Activated T-helper 17 cell treated with anti-CD3 and anti-CD28 coated beads, Interleukin-2, amount 50 U/mL, for 72 hours (primary cell): Measurements from ENCODE around the gene CTAGE6. TPM values are rescaled to one million over a fixed set of nuclear protein-coding genes. Genes with fewer than 3 reads are reported as not detected.
"Not testable (repeated sequence)": the region's sequence is repeated elsewhere in the genome, so short reads cannot be mapped to it uniquely, and the experiment has no call there.

ENCODE experiments used
- ATAC-seq: fragments of 150-1000 bp; cut with Tn5 transposase; replicated peaks from 2 replicates; pipeline ENCODE4 v1.10.0; 2021; ENCODE audit warnings: mild to moderate bottlenecking, moderate library complexity
- H3K27ac Mint-ChIP-seq: one replicate; pipeline ENCODE4 v1.8.0; 2022; ENCODE audit warnings: mixed read lengths
- H3K27me3 Mint-ChIP-seq: one replicate; pipeline ENCODE4 v1.8.0; 2022; ENCODE audit warnings: mixed read lengths
- H3K36me3 Mint-ChIP-seq: one replicate; pipeline ENCODE4 v1.8.0; 2022; ENCODE audit warnings: low read depth, mild to moderate bottlenecking, mixed read lengths
- H3K4me1 Mint-ChIP-seq: one replicate; pipeline ENCODE4 v1.8.0; 2022; ENCODE audit warnings: mixed read lengths
- H3K4me3 Mint-ChIP-seq: one replicate; pipeline ENCODE4 v1.8.0; 2022; ENCODE audit warnings: mild to moderate bottlenecking, mixed read lengths
- H3K9me3 Mint-ChIP-seq: one replicate; pipeline ENCODE4 v1.8.0; 2022; ENCODE audit warnings: mixed read lengths
- total RNA-seq, 2 donors: library from RNA; stranded (reverse); gene quantifications; one replicate each; pipeline ENCODE4 v1.2.3, GENCODE V29; 2022

CTAGE6 gene
- total RNA-seq, 2 donors from 2014 or later = 2.3 to 10.0 TPM

DNA sequence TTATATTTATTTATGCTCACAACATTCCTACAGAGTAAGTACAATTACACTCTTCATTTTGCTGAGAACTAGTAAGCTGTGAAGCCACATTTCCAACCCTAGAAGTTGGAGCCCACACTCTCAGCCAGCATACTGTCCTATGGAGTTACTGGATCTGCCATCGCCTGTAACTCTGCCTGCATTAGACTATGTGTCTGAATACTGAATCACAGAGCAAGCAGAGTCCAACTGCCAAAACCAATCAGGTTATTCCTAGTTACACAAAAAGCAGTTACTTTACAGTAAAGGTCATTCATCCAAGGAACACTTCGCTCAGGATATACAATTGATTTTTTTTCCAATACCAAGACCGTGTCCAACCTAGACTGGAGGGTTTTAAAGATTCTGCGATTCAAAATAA is 21.5 kb downstream of the CTAGE6 start:
- Mint-ChIP-seq H3K4me3 (no peak overlapping the region), H3K27ac (no peak overlapping the region), H3K4me1 (peaks cover 39% of the 10 kb centered on the region), H3K27me3 (no peaks in the 10 kb centered on the region), H3K9me3 (no peaks in the 10 kb centered on the region), H3K36me3 (peaks cover 36% of the 10 kb centered on the region)
- no peak for ATAC-seq

DNA sequence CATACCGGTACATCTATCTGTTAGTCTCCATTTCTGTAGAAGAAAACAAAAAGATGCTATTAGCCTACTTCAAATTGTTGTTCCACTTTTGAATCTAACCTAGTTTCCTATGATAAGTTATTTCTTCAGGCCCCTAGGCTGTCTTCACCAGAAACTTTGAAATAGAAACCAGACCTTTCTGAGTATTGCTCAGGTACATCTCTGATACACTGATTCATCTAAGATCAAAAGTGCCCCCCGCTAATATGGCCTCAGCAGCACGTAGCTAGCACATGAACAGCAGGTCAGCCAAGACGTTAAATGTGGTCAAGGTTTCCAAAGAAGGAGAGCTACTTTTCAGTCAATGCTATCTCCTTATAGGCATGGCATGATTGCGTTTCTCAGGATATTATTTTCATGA is 23.6 kb downstream of the CTAGE6 start:
- peak; percentile 86 for ATAC-seq
- no peaks in the 10 kb centered on the region for H3K9me3 Mint-ChIP-seq
- peak overlapping the region; percentile 46 for H3K4me3 Mint-ChIP-seq
- H3K27ac Mint-ChIP-seq = peak overlapping the region; percentile 80
- peaks cover 57% of the 10 kb centered on the region for H3K36me3 Mint-ChIP-seq
- H3K4me1 Mint-ChIP-seq = peaks cover 45% of the 10 kb centered on the region
- H3K27me3 Mint-ChIP-seq = no peaks in the 10 kb centered on the region

DNA sequence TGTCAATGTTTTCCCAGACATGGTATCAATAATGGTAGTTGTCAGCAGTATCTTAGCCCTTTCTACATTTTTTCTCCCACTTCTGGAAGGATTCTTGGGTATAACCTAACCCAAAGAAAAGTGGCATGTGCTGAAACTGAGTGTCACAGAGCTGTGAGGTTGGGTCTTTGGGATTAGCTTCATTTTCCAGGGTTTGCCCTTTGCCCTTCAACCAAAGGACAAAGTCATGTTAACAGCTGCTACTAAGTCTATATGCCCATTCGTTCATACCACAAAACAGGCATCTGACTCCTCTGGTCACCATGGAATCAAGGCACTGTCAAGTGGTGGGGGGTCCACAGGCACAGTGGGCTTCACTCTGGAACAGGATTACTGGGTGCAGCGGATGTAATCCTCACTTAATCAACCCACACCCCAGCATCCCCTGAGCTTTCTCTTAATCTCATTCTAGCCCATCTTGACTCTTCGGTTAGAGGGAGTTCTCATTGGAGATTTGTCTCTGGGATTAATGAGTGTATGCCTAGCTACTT is 29.1 kb downstream of the CTAGE6 start:
- ATAC-seq = no peak
- Mint-ChIP-seq H3K27me3 (no peaks in the 10 kb centered on the region), H3K4me3 (no peak overlapping the region), H3K36me3 (peaks cover 60% of the 10 kb centered on the region), H3K27ac (peak overlapping the region; percentile 26), H3K9me3 (no peaks in the 10 kb centered on the region), H3K4me1 (peaks cover 19% of the 10 kb centered on the region)

DNA sequence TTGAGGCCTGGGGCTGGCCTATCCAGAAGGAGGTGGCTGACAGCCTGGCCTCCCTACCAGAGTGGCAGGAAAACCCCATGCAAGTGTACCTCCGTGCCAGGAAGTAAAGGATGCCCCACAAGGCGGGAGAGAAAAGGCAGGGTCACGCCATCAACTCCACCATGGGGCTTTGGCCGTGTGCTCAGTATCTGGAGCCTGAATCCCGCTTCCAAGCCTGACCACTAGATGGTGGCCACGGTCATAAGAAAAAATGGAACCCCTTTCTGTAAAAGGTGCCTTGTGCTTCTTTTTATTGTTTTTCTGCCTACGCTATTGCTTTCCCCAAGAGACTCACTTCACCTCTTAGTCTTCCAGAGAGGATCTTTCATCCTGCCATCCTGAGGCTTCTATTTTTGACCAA is 29.9 kb downstream of the CTAGE6 start:
- not testable (repeated sequence) for H3K27me3 Mint-ChIP-seq, H3K27ac Mint-ChIP-seq, H3K9me3 Mint-ChIP-seq, H3K4me3 Mint-ChIP-seq
- peaks cover 52% of the 10 kb centered on the region for H3K36me3 Mint-ChIP-seq
- ATAC-seq = peak; percentile 27
- H3K4me1 Mint-ChIP-seq = peaks cover 13% of the 10 kb centered on the region

DNA sequence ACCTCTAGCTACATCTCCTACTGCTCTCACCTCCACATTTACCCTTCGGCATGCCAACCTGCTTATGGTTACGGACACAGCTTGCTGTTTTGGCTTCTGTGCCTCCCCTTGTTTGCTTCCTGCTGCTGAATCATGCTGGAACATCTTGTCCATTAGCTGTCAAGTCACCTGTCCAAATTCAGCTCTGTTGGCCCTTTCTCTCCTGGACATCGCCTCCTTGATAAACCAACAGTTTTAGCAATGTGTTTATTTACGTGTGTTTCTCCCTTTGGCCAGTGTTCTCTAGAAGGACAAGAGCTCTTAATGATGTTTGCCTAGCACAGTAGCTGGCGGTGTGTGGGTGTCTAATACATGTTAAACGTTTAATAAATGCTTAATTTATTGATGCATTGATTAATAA is 31.4 kb downstream of the CTAGE6 start:
- not testable (repeated sequence) for H3K4me3 Mint-ChIP-seq

DNA sequence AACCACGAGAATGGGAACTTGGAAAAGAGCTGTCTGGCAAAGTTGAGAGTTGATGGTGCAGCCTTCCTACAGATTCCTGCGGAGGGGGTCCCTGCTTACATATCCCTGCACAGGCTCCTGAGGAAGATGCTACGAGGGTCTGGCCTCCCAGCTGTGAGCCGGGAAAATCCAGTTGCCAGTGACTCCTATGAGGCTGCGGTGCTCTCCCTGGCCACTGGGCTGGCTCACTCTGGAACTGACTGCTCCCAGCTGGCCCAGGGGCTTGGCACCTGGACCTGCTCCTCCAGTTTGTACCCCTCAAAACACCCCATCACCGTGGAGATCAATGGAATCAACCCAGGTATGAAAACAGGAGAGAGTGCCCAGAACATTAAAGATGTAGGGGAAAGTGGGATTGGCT is 37.2 kb downstream of the CTAGE6 start:
- not testable (repeated sequence) for H3K9me3 Mint-ChIP-seq, ATAC-seq, H3K27me3 Mint-ChIP-seq, H3K36me3 Mint-ChIP-seq, H3K4me1 Mint-ChIP-seq, H3K27ac Mint-ChIP-seq, H3K4me3 Mint-ChIP-seq

More for the DNA sequence above, 31.4 kb downstream of the CTAGE6 start:
- not testable (repeated sequence) for ATAC-seq, H3K27ac Mint-ChIP-seq, H3K27me3 Mint-ChIP-seq, H3K9me3 Mint-ChIP-seq, H3K4me1 Mint-ChIP-seq
- H3K36me3 Mint-ChIP-seq = peaks cover 38% of the 10 kb centered on the region

DNA sequence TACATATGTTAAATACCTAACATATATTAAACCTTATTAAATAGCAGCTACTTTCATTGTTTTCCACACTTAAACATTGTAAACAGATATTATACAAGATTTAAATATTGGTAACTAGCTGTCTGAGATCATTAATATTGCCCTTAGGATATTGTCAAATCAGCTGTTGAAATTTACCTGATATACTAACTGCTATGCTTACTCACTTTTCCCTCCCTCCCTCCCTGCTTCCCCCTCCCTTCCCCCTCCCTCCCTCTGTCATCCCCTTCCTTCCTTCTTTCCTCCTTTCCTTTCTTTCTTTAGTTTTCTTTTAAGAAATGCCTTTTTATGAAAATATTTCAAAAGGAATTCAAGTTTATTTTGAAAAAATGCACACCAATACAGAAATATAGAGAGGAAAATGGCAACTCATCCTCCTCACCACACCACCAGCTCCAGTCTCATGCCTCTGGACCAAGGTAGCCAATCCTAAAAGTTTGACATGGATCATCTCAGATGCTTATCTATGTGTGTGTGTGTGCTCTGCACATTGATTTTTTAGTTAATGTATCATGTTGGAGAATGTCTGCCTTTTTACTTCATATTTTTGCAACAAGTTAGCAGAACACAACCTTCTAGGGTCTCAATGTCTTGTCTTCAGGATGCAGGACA is 41.8 kb downstream of the CTAGE6 start:
- not testable (repeated sequence) for H3K4me1 Mint-ChIP-seq, H3K9me3 Mint-ChIP-seq, ATAC-seq, H3K27me3 Mint-ChIP-seq, H3K36me3 Mint-ChIP-seq, H3K27ac Mint-ChIP-seq, H3K4me3 Mint-ChIP-seq

DNA sequence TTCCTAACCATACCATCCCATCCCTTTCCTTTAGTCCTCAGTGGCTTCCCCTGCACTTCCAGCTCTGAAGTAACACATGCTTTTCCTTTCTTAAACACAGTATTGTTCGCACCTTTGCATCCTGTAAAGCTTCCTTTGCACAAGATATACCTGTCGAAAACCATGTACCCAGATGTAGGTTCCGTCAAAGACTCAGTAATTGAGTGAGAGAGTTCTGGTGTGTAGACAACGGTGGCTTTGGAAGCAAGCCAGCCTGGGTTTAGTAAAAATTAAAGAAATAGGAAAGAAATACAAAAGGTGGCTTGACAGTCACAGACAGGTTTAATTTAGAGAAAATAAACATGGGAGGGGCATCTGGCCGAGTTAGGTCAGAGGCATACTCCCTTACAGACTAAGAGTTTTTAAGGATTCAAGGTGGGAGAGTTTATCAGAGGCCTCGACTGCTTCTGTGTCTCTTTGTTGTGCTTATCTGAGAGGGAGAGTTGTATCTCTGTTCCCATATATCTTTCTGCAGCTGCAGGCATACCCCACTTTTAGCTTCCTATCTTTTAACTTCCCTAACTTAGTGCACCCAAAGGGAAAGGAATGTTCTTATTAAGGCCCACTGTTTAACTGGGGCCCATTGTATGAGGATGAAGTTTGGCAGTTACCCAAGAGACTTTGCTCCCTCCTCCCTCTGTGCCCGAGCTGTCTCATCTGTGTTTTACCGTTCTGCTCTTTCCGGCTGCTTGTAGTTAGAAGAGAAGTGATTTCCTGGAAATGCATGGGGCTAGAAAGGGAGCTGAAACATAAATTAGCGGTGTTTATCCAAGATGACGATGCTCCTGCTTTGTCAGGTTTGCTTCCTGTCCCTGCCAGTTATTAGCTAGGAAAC is 42.7 kb downstream of the CTAGE6 start:
- peak; percentile 69 for ATAC-seq
- not testable (repeated sequence) for H3K9me3 Mint-ChIP-seq, H3K4me1 Mint-ChIP-seq, H3K27ac Mint-ChIP-seq, H3K4me3 Mint-ChIP-seq, H3K36me3 Mint-ChIP-seq, H3K27me3 Mint-ChIP-seq

DNA sequence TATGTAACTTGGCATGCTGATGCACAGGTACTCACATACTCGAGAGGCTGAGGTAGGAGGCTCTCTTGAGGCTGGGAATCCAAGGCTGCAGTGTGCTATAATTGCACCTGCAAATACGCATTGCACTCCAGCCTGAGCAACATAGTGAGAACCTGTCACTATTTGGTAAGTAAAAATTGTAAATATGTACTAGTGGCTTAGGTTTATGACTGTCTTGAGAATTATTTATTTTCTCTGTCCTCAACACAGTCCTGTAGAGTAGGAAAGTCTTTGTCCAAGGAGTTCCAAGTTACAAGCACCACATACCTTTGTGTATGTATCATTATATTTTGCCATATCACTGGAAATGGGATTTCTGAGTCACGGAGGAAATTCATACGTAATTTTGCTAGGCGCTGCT is 45.1 kb downstream of the CTAGE6 start:
- H3K27ac Mint-ChIP-seq, H3K4me3 Mint-ChIP-seq, H3K36me3 Mint-ChIP-seq, H3K4me1 Mint-ChIP-seq, H3K27me3 Mint-ChIP-seq, H3K9me3 Mint-ChIP-seq: not testable (repeated sequence)
- peak; percentile 23 for ATAC-seq

DNA sequence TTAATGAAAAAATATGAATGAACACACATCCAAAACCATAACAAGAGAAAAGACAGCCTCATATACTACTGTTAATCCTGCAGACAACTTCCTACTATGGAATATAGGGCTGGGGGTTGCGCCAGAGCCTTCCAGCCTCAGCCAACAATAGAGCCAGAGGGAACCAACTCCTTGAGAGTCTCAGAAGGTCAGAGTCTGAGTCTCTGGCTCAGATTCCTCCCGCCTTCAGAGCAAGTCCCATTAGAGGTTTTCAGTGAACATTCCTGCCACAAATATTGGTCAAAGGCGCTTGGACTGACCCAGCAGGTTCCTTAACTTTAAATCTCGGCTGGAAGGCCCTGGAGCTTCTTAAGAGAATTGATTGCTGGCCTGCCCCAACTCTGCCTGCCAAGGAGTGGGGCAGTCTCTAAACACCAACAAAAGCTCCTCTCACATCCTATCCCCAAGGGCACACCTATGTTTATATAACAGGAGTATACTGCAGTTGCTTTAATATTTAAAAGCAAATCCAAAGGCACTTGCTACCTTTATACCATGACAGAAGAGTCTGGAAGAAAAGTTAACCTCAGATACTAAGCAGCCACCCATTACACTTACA is 45.7 kb downstream of the CTAGE6 start:
- not testable (repeated sequence) for H3K4me1 Mint-ChIP-seq, ATAC-seq, H3K9me3 Mint-ChIP-seq, H3K4me3 Mint-ChIP-seq, H3K27me3 Mint-ChIP-seq, H3K27ac Mint-ChIP-seq, H3K36me3 Mint-ChIP-seq

DNA sequence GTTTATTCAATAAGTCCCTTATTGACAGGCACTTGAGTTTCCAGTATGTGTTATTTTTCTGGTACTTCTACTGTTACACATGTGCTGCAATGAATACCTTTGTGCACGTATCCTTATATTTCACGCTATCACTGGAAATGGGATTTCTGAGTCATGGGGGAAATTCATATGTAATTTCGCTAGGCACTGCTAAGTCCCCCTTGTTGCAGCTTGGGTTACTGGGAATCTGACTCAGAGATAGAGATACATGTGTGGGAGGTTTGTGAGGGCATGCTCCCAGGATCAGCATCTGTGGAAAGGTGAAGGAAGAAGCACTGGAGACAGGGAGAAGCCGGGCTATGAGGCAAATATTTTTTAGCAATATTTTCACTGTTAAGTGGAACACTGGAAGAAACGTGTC is 47.6 kb downstream of the CTAGE6 start:
- not testable (repeated sequence) for H3K4me1 Mint-ChIP-seq, H3K27ac Mint-ChIP-seq, H3K9me3 Mint-ChIP-seq, H3K36me3 Mint-ChIP-seq, H3K27me3 Mint-ChIP-seq, H3K4me3 Mint-ChIP-seq
- peak; percentile 83 for ATAC-seq

Other genes with a start within 250 kb of the CTAGE6 start
- 1 to 10 TPM in 1 of 2 donors, under 1 TPM in 1; 0.56 to 2.7 TPM for gene CTAGE15, start 185.9 kb downstream of the CTAGE6 start, total RNA-seq
- gene TCAF2, start 136.7 kb downstream of the CTAGE6 start, total RNA-seq = 100 to 1,000 TPM in 1 of 2 donors, 10 to 100 TPM in 1; 73.1 to 106 TPM
- gene TCAF1, start 144.5 kb upstream of the CTAGE6 start, total RNA-seq = 10 to 100 TPM; 19.2 to 48.0 TPM
- not detected for gene OR2F2, start 177.5 kb upstream of the CTAGE6 start, total RNA-seq
- gene OR2F1, start 197.1 kb upstream of the CTAGE6 start, total RNA-seq = not detected
- gene OR6B1, start 242.6 kb upstream of the CTAGE6 start, total RNA-seq = not detected